Ovary (tissue), 3 donors: ENCODE results near the gene USP30.

ENCODE experiments used
- POLR2A ChIP-seq: fragments of 450-650 bp; IDR thresholded peaks from one replicate; pipeline ENCODE4 v1.6.1; 2017; ENCODE audit warnings: antibody characterized with exemption, mild to moderate bottlenecking, moderate library complexity
- TF ChIP-seq, protein P1 (sequence below), 3 donors: fragments of 450-650 bp in 2 of 3; fragments of 200-600 bp in 1 of 3; IDR thresholded peaks; one replicate each; pipeline versions ENCODE4 v1.5.1 to v1.8.0; 2016 to 2022; ENCODE audit warnings: antibody characterized with exemption in 3 of 3, mild to moderate bottlenecking in 1 of 3
- donor health status: DM: no; HTN: no; CAD: no.

DNA sequence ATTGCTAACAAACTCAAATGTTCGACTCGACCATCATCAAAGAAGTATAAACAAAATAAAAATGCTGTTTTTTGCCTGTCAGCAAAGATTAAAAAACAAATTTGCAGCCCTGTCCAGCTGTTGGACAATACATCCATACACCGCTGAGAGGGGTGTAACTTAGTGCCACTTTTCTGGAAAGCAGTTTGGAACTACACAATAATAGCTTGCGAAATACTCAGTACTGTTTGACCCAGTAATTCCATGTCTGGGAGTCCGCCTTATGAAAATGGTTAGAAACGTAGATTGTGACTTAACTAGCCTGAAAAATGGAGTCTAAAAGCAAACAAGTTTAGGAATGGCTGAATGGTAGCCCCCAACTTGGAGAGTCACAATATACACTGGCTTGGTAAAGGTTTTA lies 6.4 kb downstream of the USP30 start:
- TF ChIP-seq, protein P1, sequence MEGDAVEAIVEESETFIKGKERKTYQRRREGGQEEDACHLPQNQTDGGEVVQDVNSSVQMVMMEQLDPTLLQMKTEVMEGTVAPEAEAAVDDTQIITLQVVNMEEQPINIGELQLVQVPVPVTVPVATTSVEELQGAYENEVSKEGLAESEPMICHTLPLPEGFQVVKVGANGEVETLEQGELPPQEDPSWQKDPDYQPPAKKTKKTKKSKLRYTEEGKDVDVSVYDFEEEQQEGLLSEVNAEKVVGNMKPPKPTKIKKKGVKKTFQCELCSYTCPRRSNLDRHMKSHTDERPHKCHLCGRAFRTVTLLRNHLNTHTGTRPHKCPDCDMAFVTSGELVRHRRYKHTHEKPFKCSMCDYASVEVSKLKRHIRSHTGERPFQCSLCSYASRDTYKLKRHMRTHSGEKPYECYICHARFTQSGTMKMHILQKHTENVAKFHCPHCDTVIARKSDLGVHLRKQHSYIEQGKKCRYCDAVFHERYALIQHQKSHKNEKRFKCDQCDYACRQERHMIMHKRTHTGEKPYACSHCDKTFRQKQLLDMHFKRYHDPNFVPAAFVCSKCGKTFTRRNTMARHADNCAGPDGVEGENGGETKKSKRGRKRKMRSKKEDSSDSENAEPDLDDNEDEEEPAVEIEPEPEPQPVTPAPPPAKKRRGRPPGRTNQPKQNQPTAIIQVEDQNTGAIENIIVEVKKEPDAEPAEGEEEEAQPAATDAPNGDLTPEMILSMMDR (IDR thresholded peaks at IDR 0.05) = no peak
- no peak for TF ChIP-seq POLR2A
